ENCODE data around the gene PODXL2. TPM values are rescaled to one million over a fixed set of nuclear protein-coding genes. Genes with fewer than 3 reads are reported as not detected.

Gene PODXL2
- total and polyA plus RNA-seq, 4 experiments from 2014 or later, result 3.3 to 8.0 (median 5.5) TPM

DNA sequence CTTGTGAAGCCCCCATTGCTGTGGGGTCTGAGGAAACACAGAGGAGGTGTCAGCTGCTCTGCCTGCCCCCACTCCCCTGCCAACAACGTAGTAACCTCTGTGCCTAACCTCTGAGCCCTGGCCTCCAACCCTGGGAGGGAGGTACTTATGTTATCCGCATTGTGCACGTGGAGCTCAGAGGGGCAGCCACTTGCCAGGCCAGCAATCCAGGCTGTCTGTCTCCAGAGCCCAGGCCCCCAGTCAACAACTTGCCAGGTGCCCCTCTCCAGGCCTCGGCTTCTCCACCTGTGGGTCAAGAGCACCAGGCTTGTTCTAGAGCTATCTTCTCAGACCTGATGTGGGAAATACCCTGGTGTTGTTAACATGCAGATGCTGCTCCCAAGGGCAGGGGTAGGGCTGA lies 41.1 kb upstream of the PODXL2 start:
- H3K36me3 ChIP-seq (ENCODE audit: insufficient read depth, low read length), result no peaks in the 10 kb centered on the region
- ChIA-PET CTCF (ENCODE audit: partially characterized antibody) (interaction anchor here (1.2 to 8.7 kb wide), 3 partner anchors 10 to 19 kb away, joined by 3 to 68 read pairs (median 3); no protein-coding TSS in a partner anchor), POLR2A (ENCODE audit: partially characterized antibody) (interaction anchor here (0.7 to 4.4 kb wide), 2 partner anchors 9 to 85 kb away, joined by 3 to 29 read pairs; partner anchors contain the start of gene ABTB1)
- peak overlapping the region in 1 of 8 donors; percentile 20 for H3K4me3 Mint-ChIP-seq
- H3K27me3 ChIP-seq (ENCODE audit: insufficient read depth, low read length), result no peaks in the 10 kb centered on the region
- DNase-seq, result no peak
- no peak overlapping the region for H3K27ac Mint-ChIP-seq
- intact Hi-C loops (cut with micrococcal nuclease), result no loop called here
- peaks cover 26% of the 10 kb centered on the region for H3K4me1 ChIP-seq (ENCODE audit: insufficient read depth, low read length)
- no peak overlapping the region for H3K4me3 ChIP-seq (ENCODE audit: low read length in 2 of 2)
- no peaks in the 10 kb centered on the region for H3K9me3 ChIP-seq (ENCODE audit: control insufficient read depth in 1 of 2, low read length in 2 of 2)
- no peaks in the 10 kb centered on the region for H3K9me3 Mint-ChIP-seq
- H3K27me3 Mint-ChIP-seq, result no peaks in the 10 kb centered on the region
- no peak overlapping the region for H3K27ac ChIP-seq (ENCODE audit: low read depth, low read length)
- H3K36me3 Mint-ChIP-seq, result peaks cover 0 to 8% of the 10 kb centered on the region in 2 donors
- H3K4me1 Mint-ChIP-seq, result peaks cover 28 to 61% (median 49%) of the 10 kb centered on the region in 4 donors

DNA sequence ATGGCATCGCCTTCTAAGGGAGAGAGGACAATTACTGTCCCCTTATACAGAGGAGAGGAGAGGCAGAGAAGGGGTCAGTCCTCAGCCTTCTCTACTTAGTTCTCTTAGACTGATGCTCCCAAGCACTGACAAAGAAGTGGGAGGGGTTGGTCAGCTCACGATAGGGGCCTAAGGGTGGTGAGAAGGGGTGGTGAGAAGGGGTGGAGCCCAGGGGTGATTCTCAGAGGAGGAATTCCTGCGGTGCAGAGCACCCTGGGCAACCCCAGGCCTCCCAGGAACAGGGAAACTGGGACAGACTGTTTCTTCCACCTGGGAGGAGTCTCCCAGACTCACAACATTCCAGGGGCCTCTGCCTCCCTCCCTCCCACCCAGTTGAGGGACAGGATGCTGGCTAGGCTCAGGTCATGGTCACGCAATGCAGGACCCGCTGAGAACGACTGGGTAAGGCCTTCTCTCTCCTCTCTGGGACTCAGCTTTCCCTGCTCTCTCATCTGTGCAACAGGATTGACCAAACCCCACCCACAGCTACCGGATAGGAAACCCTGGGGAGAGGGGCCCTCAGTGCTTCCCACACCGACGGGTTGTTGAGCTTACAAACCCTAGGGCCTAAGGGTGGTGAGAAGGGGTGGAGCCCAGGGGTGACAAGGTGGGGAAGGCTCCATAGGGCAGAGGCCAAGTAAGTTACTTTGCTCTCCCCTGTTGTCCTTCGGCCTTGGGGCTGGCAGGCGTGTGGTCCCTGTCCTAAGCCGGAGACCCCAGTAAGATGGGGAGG lies 40.0 kb upstream of the PODXL2 start:
- H3K27me3 ChIP-seq (ENCODE audit: insufficient read depth, low read length), result no peaks in the 10 kb centered on the region
- no peak for DNase-seq
- Mint-ChIP-seq H3K36me3 (peaks cover 0 to 8% of the 10 kb centered on the region in 2 donors), H3K4me1 (peaks cover 28 to 64% (median 48%) of the 10 kb centered on the region in 4 donors), H3K4me3 (peak overlapping the region; percentile 77 to 98 (median 88)), H3K27me3 (no peaks in the 10 kb centered on the region), H3K9me3 (no peaks in the 10 kb centered on the region), H3K27ac (peak overlapping the region in 6 of 7 donors; percentile 54 to 89 (median 80))
- peak overlapping the region; percentile 73 to 83 for H3K4me3 ChIP-seq (ENCODE audit: low read length in 2 of 2)
- POLR2A ChIA-PET (ENCODE audit: partially characterized antibody), result interaction anchor here (1.2 to 4.4 kb wide), 4 partner anchors 9 to 84 kb away, joined by 8 to 29 read pairs (median 18); partner anchors contain the start of genes ABTB1 and PODXL2
- intact Hi-C loops (cut with micrococcal nuclease), result no loop called here
- CTCF ChIA-PET (ENCODE audit: partially characterized antibody), result interaction anchor here (1.5 to 8.7 kb wide), 2 partner anchors 9 to 14 kb away, joined by 3 to 68 read pairs; no protein-coding TSS in a partner anchor
- H3K9me3 ChIP-seq (ENCODE audit: control insufficient read depth in 1 of 2, low read length in 2 of 2), result no peaks in the 10 kb centered on the region
- no peaks in the 10 kb centered on the region for H3K36me3 ChIP-seq (ENCODE audit: insufficient read depth, low read length)
- peak overlapping the region; percentile 73 for H3K27ac ChIP-seq (ENCODE audit: low read depth, low read length)
- H3K4me1 ChIP-seq (ENCODE audit: insufficient read depth, low read length), result peaks cover 26% of the 10 kb centered on the region

DNA sequence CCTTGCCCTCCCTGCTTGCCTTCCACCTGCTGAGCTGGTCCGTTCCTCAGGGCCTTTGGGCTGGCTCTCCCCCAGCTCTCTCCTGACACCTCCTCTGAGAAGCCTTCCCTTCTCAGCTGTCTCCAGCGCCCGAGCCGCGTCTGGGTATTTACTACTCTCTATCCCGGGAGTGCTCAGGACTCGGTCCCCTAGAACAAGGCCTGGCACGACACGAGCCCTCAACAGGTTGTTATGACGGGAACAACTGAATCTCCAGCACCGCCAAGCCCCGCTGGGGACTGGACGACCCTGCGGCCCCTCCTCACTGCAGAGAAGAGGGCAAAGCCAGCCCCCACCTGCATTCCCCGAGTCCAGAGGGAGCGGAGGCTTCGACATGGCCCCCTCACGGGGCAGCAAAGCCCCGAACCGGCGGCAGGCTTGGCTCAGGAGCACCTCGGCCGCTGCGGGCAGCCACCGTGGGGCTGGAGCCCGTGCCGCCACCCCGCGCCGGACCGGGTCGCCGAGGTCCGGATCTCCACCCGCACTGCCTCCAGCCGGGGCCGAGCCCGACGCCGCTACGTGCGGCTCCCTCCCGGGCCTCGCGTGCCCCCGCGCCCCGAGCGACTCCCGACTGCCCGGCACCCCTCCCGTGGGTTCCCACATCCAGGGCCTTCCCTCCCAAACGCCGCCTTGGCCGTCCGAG lies 39.2 kb upstream of the PODXL2 start:
- Histone ChIP-seq H3K36me3 (ENCODE audit: insufficient read depth, low read length) (no peaks in the 10 kb centered on the region), H3K4me1 (ENCODE audit: insufficient read depth, low read length) (peaks cover 26% of the 10 kb centered on the region), H3K27ac (ENCODE audit: low read depth, low read length) (peak overlapping the region; percentile 73), H3K9me3 (ENCODE audit: control insufficient read depth in 1 of 2, low read length in 2 of 2) (no peaks in the 10 kb centered on the region), H3K27me3 (ENCODE audit: insufficient read depth, low read length) (no peaks in the 10 kb centered on the region), H3K4me3 (ENCODE audit: low read length in 2 of 2) (peak overlapping the region; percentile 73 to 83)
- Mint-ChIP-seq H3K4me1 (peaks cover 23 to 61% (median 45%) of the 10 kb centered on the region in 4 donors), H3K27ac (peak overlapping the region; percentile 54 to 89 (median 84)), H3K4me3 (peak overlapping the region; percentile 77 to 100 (median 93)), H3K36me3 (peaks cover 0 to 8% of the 10 kb centered on the region in 2 donors), H3K9me3 (no peaks in the 10 kb centered on the region), H3K27me3 (no peaks in the 10 kb centered on the region)
- DNase-seq, result peak in 1 of 5 donors; percentile 10
- ChIA-PET POLR2A (ENCODE audit: partially characterized antibody) (interaction anchor here (1.2 to 4.4 kb wide), 7 partner anchors 8 to 1114 kb away, joined by 7 to 29 read pairs (median 8); partner anchors contain the start of genes ABTB1, PODXL2 and ZXDC), CTCF (ENCODE audit: partially characterized antibody) (interaction anchor here (8.7 kb wide), 1 partner anchor 15 kb away, joined by 68 read pairs; no protein-coding TSS in a partner anchor)
- intact Hi-C loops (cut with micrococcal nuclease), result loop anchor here (1.0 to 10.0 kb wide), 7 partner anchors 9 to 1672 kb away; partner anchors contain the start of genes ABTB1, MCM2, PLXNA1 and SEC61A1

DNA sequence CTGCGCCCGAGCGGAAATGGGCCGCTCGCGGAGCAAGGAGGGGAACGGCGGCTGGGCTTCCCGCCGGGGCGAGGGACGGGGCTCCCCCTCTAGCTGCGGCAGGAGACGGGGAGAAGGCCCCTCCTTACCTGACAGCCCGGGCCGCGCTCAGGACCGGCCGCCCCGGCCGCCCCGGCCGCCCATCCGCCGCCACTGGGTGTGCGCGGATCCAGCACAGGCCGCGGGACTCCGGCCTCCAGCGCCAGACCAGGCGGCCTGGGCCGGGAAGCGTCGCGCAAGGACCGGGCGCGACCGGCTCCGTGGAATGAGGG lies 38.7 kb upstream of the PODXL2 start:
- CTCF ChIA-PET (ENCODE audit: partially characterized antibody), result interaction anchor here (1.2 to 8.7 kb wide), 3 partner anchors 15 to 105 kb away, joined by 4 to 68 read pairs (median 5); no protein-coding TSS in a partner anchor
- POLR2A ChIA-PET (ENCODE audit: partially characterized antibody), result interaction anchor here (1.0 to 4.4 kb wide), 8 partner anchors 9 to 1114 kb away, joined by 3 to 29 read pairs (median 8); partner anchors contain the start of genes ABTB1, PODXL2 and ZXDC

DNA sequence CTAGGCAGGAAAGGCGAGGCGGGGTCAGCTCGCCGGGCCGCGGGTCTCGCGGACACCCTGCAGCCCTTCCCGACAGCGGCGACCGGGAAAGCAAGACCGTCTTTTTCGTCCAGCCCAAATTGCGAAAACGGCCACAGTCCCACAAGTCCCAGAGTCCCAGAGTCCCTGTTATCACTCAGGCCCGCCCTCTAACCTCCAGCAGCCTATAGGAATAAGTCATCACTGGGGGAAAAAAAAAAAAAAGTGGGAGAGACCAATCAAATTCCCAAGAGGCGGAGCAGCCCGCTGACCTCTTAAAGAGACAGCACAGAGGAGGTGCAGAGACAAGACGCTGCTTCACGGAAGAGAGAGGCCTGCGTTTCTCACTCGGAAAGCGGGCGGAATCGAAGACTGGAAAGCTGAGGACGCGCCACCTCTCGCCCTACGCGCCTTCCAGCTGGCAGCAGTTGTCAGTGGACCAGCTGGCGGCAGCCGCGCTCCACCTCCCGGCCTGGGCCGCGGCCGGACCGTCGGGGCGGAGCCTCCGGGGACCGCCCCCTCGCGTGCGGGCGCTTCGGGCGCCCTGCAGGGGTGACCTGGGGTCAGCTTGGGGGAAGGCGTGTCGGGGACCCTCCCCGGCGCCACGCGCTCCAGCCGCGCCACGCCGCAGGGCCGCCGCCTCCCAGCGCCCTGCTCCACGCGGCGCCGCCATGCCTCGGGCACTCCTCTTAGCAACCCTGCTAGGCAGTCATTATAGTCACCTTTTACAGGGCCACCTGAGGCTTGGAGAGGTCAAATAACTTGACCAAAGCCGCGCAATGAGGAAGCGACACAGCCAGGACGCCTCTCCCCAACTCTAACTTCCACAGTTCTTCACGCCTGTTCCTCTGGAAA lies 38.2 kb upstream of the PODXL2 start, which contains the start of gene TPRA1:
Gene TPRA1 (minus strand): TSS at position 141 of the 873 bp plus-strand sequence. CDS start 10,587 bp downstream, outside the sequence.
- H3K36me3 ChIP-seq (ENCODE audit: insufficient read depth, low read length), result no peaks in the 10 kb centered on the region
- peak within 1 kb of the TSS; percentile 81 to 83 for H3K4me3 ChIP-seq (ENCODE audit: low read length in 2 of 2)
- CTCF ChIA-PET (ENCODE audit: partially characterized antibody), result interaction anchor here (1.2 to 8.7 kb wide), 3 partner anchors 16 to 104 kb away, joined by 4 to 68 read pairs (median 5); no protein-coding TSS in a partner anchor
- POLR2A ChIA-PET (ENCODE audit: partially characterized antibody), result interaction anchor here (0.6 to 4.4 kb wide), 11 partner anchors 8 to 1411 kb away, joined by 3 to 29 read pairs (median 7); partner anchors contain the start of genes ABTB1, PODXL2 and ZXDC
- H3K4me3 Mint-ChIP-seq, result peak within 1 kb of the TSS; percentile 96 to 100 (median 98)
- H3K4me1 Mint-ChIP-seq, result peaks cover 16 to 50% (median 36%) of the 10 kb centered on the region in 4 donors
- peak within 1 kb of the TSS; percentile 93 to 98 (median 96) for H3K27ac Mint-ChIP-seq
- H3K9me3 ChIP-seq (ENCODE audit: control insufficient read depth in 1 of 2, low read length in 2 of 2), result no peaks in the 10 kb centered on the region
- peak; percentile 83 to 90 (median 88) for DNase-seq
- H3K27me3 ChIP-seq (ENCODE audit: insufficient read depth, low read length), result no peaks in the 10 kb centered on the region
- intact Hi-C loops (cut with micrococcal nuclease), result loop anchor here (1.0 to 10.0 kb wide), 7 partner anchors 7 to 1674 kb away; partner anchors contain the start of genes ABTB1, MCM2, PLXNA1 and SEC61A1
- H3K9me3 Mint-ChIP-seq, result no peaks in the 10 kb centered on the region
- peak within 1 kb of the TSS; percentile 73 for H3K27ac ChIP-seq (ENCODE audit: low read depth, low read length)
- H3K27me3 Mint-ChIP-seq, result no peaks in the 10 kb centered on the region
- H3K4me1 ChIP-seq (ENCODE audit: insufficient read depth, low read length), result peaks cover 26% of the 10 kb centered on the region
- H3K36me3 Mint-ChIP-seq, result peaks cover 0 to 8% of the 10 kb centered on the region in 2 donors

More for the DNA sequence above, 38.7 kb upstream of the PODXL2 start:
- Mint-ChIP-seq H3K27me3 (no peaks in the 10 kb centered on the region), H3K4me1 (peaks cover 20 to 56% (median 42%) of the 10 kb centered on the region in 4 donors), H3K9me3 (no peaks in the 10 kb centered on the region), H3K4me3 (peak overlapping the region; percentile 96 to 100 (median 98)), H3K36me3 (peaks cover 0 to 8% of the 10 kb centered on the region in 2 donors), H3K27ac (peak overlapping the region in 3 of 7 donors; percentile 93 to 97 (median 96))
- Histone ChIP-seq H3K9me3 (ENCODE audit: control insufficient read depth in 1 of 2, low read length in 2 of 2) (no peaks in the 10 kb centered on the region), H3K4me3 (ENCODE audit: low read length in 2 of 2) (peak overlapping the region; percentile 81 to 83), H3K27ac (ENCODE audit: low read depth, low read length) (peak overlapping the region; percentile 73), H3K27me3 (ENCODE audit: insufficient read depth, low read length) (no peaks in the 10 kb centered on the region), H3K4me1 (ENCODE audit: insufficient read depth, low read length) (peaks cover 26% of the 10 kb centered on the region), H3K36me3 (ENCODE audit: insufficient read depth, low read length) (no peaks in the 10 kb centered on the region)
- DNase-seq, result peak in 1 of 5 donors; percentile 21
- intact Hi-C loops (cut with micrococcal nuclease), result loop anchor here (1.0 to 10.0 kb wide), 7 partner anchors 8 to 1673 kb away; partner anchors contain the start of genes ABTB1, MCM2, PLXNA1 and SEC61A1

DNA sequence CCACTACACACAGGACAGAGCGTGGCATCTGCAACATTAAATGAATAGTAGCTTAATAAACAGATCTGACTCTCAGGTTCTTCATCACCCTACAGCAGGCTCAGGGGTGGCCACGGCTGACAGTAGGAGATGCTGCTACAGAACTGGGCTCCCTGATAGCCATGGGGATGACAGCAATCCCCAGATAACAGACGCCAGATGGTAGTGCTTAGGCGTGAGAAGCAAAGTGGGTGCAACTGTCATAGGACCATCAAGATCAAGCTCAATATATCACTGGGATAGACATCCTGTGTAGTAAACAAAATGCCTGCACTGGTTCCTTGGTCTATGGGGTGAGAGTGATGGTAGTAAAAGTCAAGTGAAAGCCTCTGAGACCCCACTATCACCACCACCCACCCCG lies 35.8 kb upstream of the PODXL2 start:
- H3K4me3 ChIP-seq (ENCODE audit: low read length in 2 of 2), result no peak overlapping the region
- no peaks in the 10 kb centered on the region for H3K36me3 ChIP-seq (ENCODE audit: insufficient read depth, low read length)
- H3K4me1 ChIP-seq (ENCODE audit: insufficient read depth, low read length), result peaks cover 30% of the 10 kb centered on the region
- no peak overlapping the region for H3K27ac ChIP-seq (ENCODE audit: low read depth, low read length)
- no peak for DNase-seq
- H3K27me3 ChIP-seq (ENCODE audit: insufficient read depth, low read length), result no peaks in the 10 kb centered on the region
- Mint-ChIP-seq H3K27ac (peak overlapping the region in 2 of 7 donors; percentile 24 to 43), H3K9me3 (no peaks in the 10 kb centered on the region), H3K36me3 (peaks cover 0 to 7% of the 10 kb centered on the region in 2 donors), H3K4me3 (peak overlapping the region in 3 of 8 donors; percentile 32 to 46 (median 40)), H3K27me3 (no peaks in the 10 kb centered on the region), H3K4me1 (peaks cover 15 to 45% (median 30%) of the 10 kb centered on the region in 4 donors)
- POLR2A ChIA-PET (ENCODE audit: partially characterized antibody), result no interaction called here
- intact Hi-C loops (cut with micrococcal nuclease), result loop anchor here (5.0 to 10.0 kb wide), 3 partner anchors 99 to 1676 kb away; partner anchors contain the start of gene PLXNA1
- CTCF ChIA-PET (ENCODE audit: partially characterized antibody), result no interaction called here
- H3K9me3 ChIP-seq (ENCODE audit: control insufficient read depth in 1 of 2, low read length in 2 of 2), result no peaks in the 10 kb centered on the region
